IPS-15b (cell line): ENCODE data around the gene TBXAS1.
"Not testable (repeated sequence)": the region's sequence is repeated elsewhere in the genome, so short reads cannot be mapped to it uniquely, and the experiment has no call there.

Source experiments
- H3K27me3 ChIP-seq: one replicate; pipeline ENCODE4 v1.6.1; 2013; ENCODE audit warnings: low read length; ENCODE audit not compliant: control insufficient read depth, insufficient read depth
- H3K36me3 ChIP-seq: one replicate; pipeline ENCODE4 v1.6.1; 2013; ENCODE audit warnings: low read length; ENCODE audit not compliant: control insufficient read depth, insufficient read depth
- H3K4me1 ChIP-seq: one replicate; pipeline ENCODE4 v1.6.1; 2013; ENCODE audit warnings: mild to moderate bottlenecking, low read length; ENCODE audit not compliant: control insufficient read depth, insufficient read depth
- H3K4me3 ChIP-seq: one replicate; pipeline ENCODE4 v1.5.1; 2013; ENCODE audit warnings: low read depth, low read length
- H3K9ac ChIP-seq: one replicate; pipeline ENCODE4 v1.6.1; 2013; ENCODE audit warnings: low read depth, mild to moderate bottlenecking, low read length
- H3K9me3 ChIP-seq: one replicate; pipeline ENCODE4 v1.6.1; 2013; ENCODE audit warnings: mild to moderate bottlenecking, low read length; ENCODE audit not compliant: control insufficient read depth, insufficient read depth

The TBXAS1 gene

GRCh38 chr7:139913845-139914135, 84.7 kb downstream of the TBXAS1 start:
- H3K36me3 ChIP-seq = no peaks in the 10 kb centered on the region
- H3K9me3 ChIP-seq = no peaks in the 10 kb centered on the region
- H3K9ac ChIP-seq = no peak overlapping the region
- no peak overlapping the region for H3K4me3 ChIP-seq
- no peaks in the 10 kb centered on the region for H3K4me1 ChIP-seq
- no peaks in the 10 kb centered on the region for H3K27me3 ChIP-seq

GRCh38 chr7:139914306-139915267, 85.5 kb downstream of the TBXAS1 start:
- Histone ChIP-seq H3K4me3 (no peak overlapping the region), H3K27me3 (no peaks in the 10 kb centered on the region), H3K9ac (no peak overlapping the region), H3K4me1 (no peaks in the 10 kb centered on the region), H3K9me3 (no peaks in the 10 kb centered on the region), H3K36me3 (no peaks in the 10 kb centered on the region)

- Histone ChIP-seq H3K4me3 (no peak overlapping the region), H3K36me3 (no peaks in the 10 kb centered on the region), H3K27me3 (no peaks in the 10 kb centered on the region), H3K9ac (no peak overlapping the region), H3K9me3 (no peaks in the 10 kb centered on the region), H3K4me1 (no peaks in the 10 kb centered on the region)
Observed at GRCh38 chr7:139915268-139915863, 86.3 kb downstream of the TBXAS1 start.

- H3K4me3 ChIP-seq = no peak overlapping the region
- no peaks in the 10 kb centered on the region for H3K36me3 ChIP-seq
- H3K27me3 ChIP-seq = no peaks in the 10 kb centered on the region
- H3K9me3 ChIP-seq = no peaks in the 10 kb centered on the region
- H3K4me1 ChIP-seq = no peaks in the 10 kb centered on the region
- H3K9ac ChIP-seq = no peak overlapping the region
Observed at GRCh38 chr7:139915864-139916716, 87.0 kb downstream of the TBXAS1 start.

GRCh38 chr7:139916717-139917395, 87.8 kb downstream of the TBXAS1 start:
- Histone ChIP-seq H3K9ac (no peak overlapping the region), H3K4me1 (no peaks in the 10 kb centered on the region), H3K27me3 (no peaks in the 10 kb centered on the region), H3K4me3 (no peak overlapping the region), H3K9me3 (no peaks in the 10 kb centered on the region), H3K36me3 (no peaks in the 10 kb centered on the region)

- Histone ChIP-seq H3K27me3 (no peaks in the 10 kb centered on the region), H3K36me3 (no peaks in the 10 kb centered on the region), H3K4me3 (no peak overlapping the region), H3K9me3 (no peaks in the 10 kb centered on the region), H3K9ac (no peak overlapping the region), H3K4me1 (no peaks in the 10 kb centered on the region)
Observed at GRCh38 chr7:139917851-139918250, 88.8 kb downstream of the TBXAS1 start.

GRCh38 chr7:139918480-139918879, 89.4 kb downstream of the TBXAS1 start:
- Histone ChIP-seq H3K4me1 (no peaks in the 10 kb centered on the region), H3K27me3 (no peaks in the 10 kb centered on the region), H3K4me3 (no peak overlapping the region), H3K9me3 (no peaks in the 10 kb centered on the region), H3K36me3 (no peaks in the 10 kb centered on the region), H3K9ac (no peak overlapping the region)

- Histone ChIP-seq H3K9ac (no peak overlapping the region), H3K36me3 (no peaks in the 10 kb centered on the region), H3K27me3 (no peaks in the 10 kb centered on the region), H3K4me3 (no peak overlapping the region), H3K9me3 (no peaks in the 10 kb centered on the region), H3K4me1 (no peaks in the 10 kb centered on the region)
Observed at GRCh38 chr7:139923090-139923489, 94.0 kb downstream of the TBXAS1 start.

- H3K9ac ChIP-seq = no peak overlapping the region
- H3K4me1 ChIP-seq = no peaks in the 10 kb centered on the region
- no peaks in the 10 kb centered on the region for H3K27me3 ChIP-seq
- no peaks in the 10 kb centered on the region for H3K9me3 ChIP-seq
- no peak overlapping the region for H3K4me3 ChIP-seq
- H3K36me3 ChIP-seq = no peaks in the 10 kb centered on the region
Observed at GRCh38 chr7:139924461-139924860, 95.4 kb downstream of the TBXAS1 start.

- H3K4me1 ChIP-seq, H3K36me3 ChIP-seq, H3K27me3 ChIP-seq, H3K9me3 ChIP-seq, H3K4me3 ChIP-seq, H3K9ac ChIP-seq: not testable (repeated sequence)
Observed at GRCh38 chr7:139929221-139929620, 100.2 kb downstream of the TBXAS1 start.

- Histone ChIP-seq H3K4me3 (no peak overlapping the region), H3K9me3 (no peaks in the 10 kb centered on the region), H3K9ac (no peak overlapping the region), H3K27me3 (no peaks in the 10 kb centered on the region), H3K4me1 (no peaks in the 10 kb centered on the region), H3K36me3 (no peaks in the 10 kb centered on the region)
Observed at GRCh38 chr7:139930286-139930965, 101.4 kb downstream of the TBXAS1 start.
